ENCODE measurements around the gene DLGAP4. TPM values are rescaled to one million over a fixed set of nuclear protein-coding genes. Genes with fewer than 3 reads are reported as not detected.

The DLGAP4 gene
- total RNA-seq, 4 donors from 2014 or later: 18.8 to 46.7 (median 45.0) TPM

GRCh38 chr20:36538026-36538722, 232.0 kb downstream of the DLGAP4 start:
- Histone ChIP-seq H3K36me3 (no peaks in the 10 kb centered on the region), H3K27ac (peak overlapping the region; percentile 40 to 73 (median 59)), H3K4me3 (no peak overlapping the region), H3K4me1 (peaks cover 4 to 7% of the 10 kb centered on the region in 2 donors), H3K9me3 (no peaks in the 10 kb centered on the region), H3K27me3 (peaks cover 0 to 6% (median 4%) of the 10 kb centered on the region in 3 donors)
- DNase-seq (no peak), ATAC-seq (peak in 1 of 2 donors; percentile 5)
- in situ Hi-C loops (cut with MboI; ENCODE audit: low sequenced_read_pairs in 4 of 4): no loop called here
- intact Hi-C loops (cut with DNase I; ENCODE audit: low total_unique reads): no loop called here
- no peak for TF ChIP-seq POLR2A (IDR thresholded peaks at IDR 0.05)
- TF ChIP-seq CTCF (IDR thresholded peaks at IDR 0.05 in 4 of 5, conservative IDR thresholded peaks at IDR 0.05 in 1 of 5): no peak

- intact Hi-C loops (cut with DNase I; ENCODE audit: low total_unique reads) (no loop called here), in situ Hi-C loops (cut with MboI; ENCODE audit: low sequenced_read_pairs in 4 of 4) (no loop called here)
- Histone ChIP-seq H3K4me3 (peak overlapping the region; percentile 50 to 70 (median 66)), H3K9me3 (no peaks in the 10 kb centered on the region), H3K27ac (peak overlapping the region; percentile 71 to 92 (median 88)), H3K36me3 (no peaks in the 10 kb centered on the region), H3K4me1 (peaks cover 9 to 14% of the 10 kb centered on the region in 2 donors), H3K27me3 (peaks cover 0 to 6% (median 4%) of the 10 kb centered on the region in 3 donors)
- TF ChIP-seq CTCF (IDR thresholded peaks at IDR 0.05 in 4 of 5, conservative IDR thresholded peaks at IDR 0.05 in 1 of 5): no peak
- no peak for DNase-seq
- no peak for ATAC-seq
Measured at GRCh38 chr20:36540551-36541211, 234.5 kb downstream of the DLGAP4 start.

- Histone ChIP-seq H3K27ac (peak within 1 kb of the TSS; percentile 71 to 92 (median 88)), H3K27me3 (peaks cover 0 to 6% (median 4%) of the 10 kb centered on the region in 3 donors), H3K4me3 (peak within 1 kb of the TSS; percentile 50 to 70 (median 66)), H3K4me1 (peaks cover 9 to 14% of the 10 kb centered on the region in 2 donors), H3K9me3 (no peaks in the 10 kb centered on the region), H3K36me3 (no peaks in the 10 kb centered on the region)
- no peak for TF ChIP-seq CTCF (IDR thresholded peaks at IDR 0.05 in 4 of 5, conservative IDR thresholded peaks at IDR 0.05 in 1 of 5)
- peak; percentile 45 to 59 for TF ChIP-seq POLR2A (IDR thresholded peaks at IDR 0.05)
- intact Hi-C loops (cut with DNase I; ENCODE audit: low total_unique reads): no loop called here
- DNase-seq: peak; percentile 51 to 71
- peak; percentile 27 to 54 for ATAC-seq
- in situ Hi-C loops (cut with MboI; ENCODE audit: low sequenced_read_pairs in 4 of 4): no loop called here
Measured at GRCh38 chr20:36541227-36541767, 235.2 kb downstream of the DLGAP4 start, which contains the start of gene MYL9. Gene MYL9 (plus strand): TSS chr20:36541519. CDS start chr20:36544885, 3,366 bp downstream.

GRCh38 chr20:36541768-36542488, 235.8 kb downstream of the DLGAP4 start:
- DNase-seq: no peak
- H3K27me3 ChIP-seq: peaks cover 0 to 6% (median 4%) of the 10 kb centered on the region in 3 donors
- in situ Hi-C loops (cut with MboI; ENCODE audit: low sequenced_read_pairs in 4 of 4): no loop called here

More at GRCh38 chr20:36541768-36542488, 235.8 kb downstream of the DLGAP4 start:
- Histone ChIP-seq H3K4me3 (peak overlapping the region; percentile 50 to 70 (median 66)), H3K4me1 (peaks cover 9 to 14% of the 10 kb centered on the region in 2 donors), H3K36me3 (no peaks in the 10 kb centered on the region), H3K27ac (peak overlapping the region; percentile 71 to 92 (median 88)), H3K9me3 (no peaks in the 10 kb centered on the region)
- intact Hi-C loops (cut with DNase I; ENCODE audit: low total_unique reads): loop anchor here (2.0 kb wide), 1 partner anchor 81 kb away; no protein-coding TSS in a partner anchor
- ATAC-seq: peak in 1 of 2 donors; percentile 28
- TF ChIP-seq POLR2A (IDR thresholded peaks at IDR 0.05) (peak in 1 of 2 donors; percentile 8), CTCF (IDR thresholded peaks at IDR 0.05 in 4 of 5, conservative IDR thresholded peaks at IDR 0.05 in 1 of 5) (peak; percentile 21 to 54 (median 43))

Measured in gastrocnemius medialis (tissue), 4 donors.